Measurements from ENCODE around the gene UXS1.

DNA sequence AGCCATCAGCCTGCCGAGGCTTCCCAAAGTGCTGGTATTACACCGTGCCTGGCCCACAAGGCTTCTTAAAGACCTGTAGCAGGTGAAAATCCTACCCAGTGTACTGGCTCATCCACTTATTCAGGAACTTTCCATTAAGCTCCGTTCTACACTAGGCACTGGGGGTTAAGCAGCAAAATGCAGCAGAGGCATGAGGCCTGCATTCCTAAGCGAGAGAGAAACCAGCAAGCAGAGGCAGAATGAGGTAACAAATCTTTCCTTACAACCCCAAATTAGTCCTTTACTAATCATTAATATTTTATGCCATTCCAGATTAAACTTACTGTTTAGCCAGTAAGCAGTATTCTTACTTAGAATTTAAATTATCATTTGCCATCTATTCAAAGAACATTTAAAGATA, 32.8 kb downstream of the UXS1 start:
- TF ChIP-seq, protein P1, sequence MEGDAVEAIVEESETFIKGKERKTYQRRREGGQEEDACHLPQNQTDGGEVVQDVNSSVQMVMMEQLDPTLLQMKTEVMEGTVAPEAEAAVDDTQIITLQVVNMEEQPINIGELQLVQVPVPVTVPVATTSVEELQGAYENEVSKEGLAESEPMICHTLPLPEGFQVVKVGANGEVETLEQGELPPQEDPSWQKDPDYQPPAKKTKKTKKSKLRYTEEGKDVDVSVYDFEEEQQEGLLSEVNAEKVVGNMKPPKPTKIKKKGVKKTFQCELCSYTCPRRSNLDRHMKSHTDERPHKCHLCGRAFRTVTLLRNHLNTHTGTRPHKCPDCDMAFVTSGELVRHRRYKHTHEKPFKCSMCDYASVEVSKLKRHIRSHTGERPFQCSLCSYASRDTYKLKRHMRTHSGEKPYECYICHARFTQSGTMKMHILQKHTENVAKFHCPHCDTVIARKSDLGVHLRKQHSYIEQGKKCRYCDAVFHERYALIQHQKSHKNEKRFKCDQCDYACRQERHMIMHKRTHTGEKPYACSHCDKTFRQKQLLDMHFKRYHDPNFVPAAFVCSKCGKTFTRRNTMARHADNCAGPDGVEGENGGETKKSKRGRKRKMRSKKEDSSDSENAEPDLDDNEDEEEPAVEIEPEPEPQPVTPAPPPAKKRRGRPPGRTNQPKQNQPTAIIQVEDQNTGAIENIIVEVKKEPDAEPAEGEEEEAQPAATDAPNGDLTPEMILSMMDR (IDR thresholded peaks at IDR 0.05; ENCODE audit: low read length) = no peak
- TF ChIP-seq EZH2 (IDR thresholded peaks at IDR 0.05; ENCODE audit: borderline replicate concordance, low read length) = no peak

All from OCI-LY1 (cell line).